ENCODE measurements around the gene PARD3B.

DNA sequence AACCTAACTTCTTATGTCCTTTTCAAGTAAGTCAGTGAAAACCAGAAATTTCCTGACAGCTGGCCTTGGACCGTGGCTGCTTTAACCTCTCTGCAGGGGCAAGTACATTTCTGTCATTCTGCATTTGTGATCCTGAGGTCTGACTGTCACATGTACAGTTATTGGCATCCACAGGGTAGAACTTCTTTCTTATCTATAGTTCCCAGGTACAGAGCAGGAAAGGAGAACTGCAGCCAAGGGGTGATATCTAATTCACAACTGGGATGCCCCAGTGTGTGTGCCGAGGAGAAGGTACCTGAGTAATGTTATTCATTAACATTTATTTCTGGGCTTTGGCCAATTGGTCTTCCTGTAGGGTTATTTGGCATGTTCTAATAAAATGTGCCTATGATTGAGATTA lies 468.9 kb downstream of the PARD3B start:
- TF ChIP-seq, protein P1, sequence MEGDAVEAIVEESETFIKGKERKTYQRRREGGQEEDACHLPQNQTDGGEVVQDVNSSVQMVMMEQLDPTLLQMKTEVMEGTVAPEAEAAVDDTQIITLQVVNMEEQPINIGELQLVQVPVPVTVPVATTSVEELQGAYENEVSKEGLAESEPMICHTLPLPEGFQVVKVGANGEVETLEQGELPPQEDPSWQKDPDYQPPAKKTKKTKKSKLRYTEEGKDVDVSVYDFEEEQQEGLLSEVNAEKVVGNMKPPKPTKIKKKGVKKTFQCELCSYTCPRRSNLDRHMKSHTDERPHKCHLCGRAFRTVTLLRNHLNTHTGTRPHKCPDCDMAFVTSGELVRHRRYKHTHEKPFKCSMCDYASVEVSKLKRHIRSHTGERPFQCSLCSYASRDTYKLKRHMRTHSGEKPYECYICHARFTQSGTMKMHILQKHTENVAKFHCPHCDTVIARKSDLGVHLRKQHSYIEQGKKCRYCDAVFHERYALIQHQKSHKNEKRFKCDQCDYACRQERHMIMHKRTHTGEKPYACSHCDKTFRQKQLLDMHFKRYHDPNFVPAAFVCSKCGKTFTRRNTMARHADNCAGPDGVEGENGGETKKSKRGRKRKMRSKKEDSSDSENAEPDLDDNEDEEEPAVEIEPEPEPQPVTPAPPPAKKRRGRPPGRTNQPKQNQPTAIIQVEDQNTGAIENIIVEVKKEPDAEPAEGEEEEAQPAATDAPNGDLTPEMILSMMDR (IDR thresholded peaks at IDR 0.05), result no peak
- no peak for TF ChIP-seq POLR2A (IDR thresholded peaks at IDR 0.05)
